Measurements from ENCODE around the gene BCLAF1.
A peak's percentile ranks its signal among the peaks of the same experiment; 100 is the strongest.
"Not testable (repeated sequence)": the region's sequence is repeated elsewhere in the genome, so short reads cannot be mapped to it uniquely, and the experiment has no call there.

The BCLAF1 gene

GRCh38 chr6:136309171-136309570, 19.5 kb upstream of the BCLAF1 start:
- DNase-seq, result no peak

- DNase-seq, result not testable (repeated sequence)
These were observed 18.8 kb upstream of the BCLAF1 start for GRCh38 chr6:136308469-136308868.

GRCh38 chr6:136307351-136307750, 17.7 kb upstream of the BCLAF1 start:
- DNase-seq, result no peak

GRCh38 chr6:136306466-136306865, 16.8 kb upstream of the BCLAF1 start:
- no peak for DNase-seq

GRCh38 chr6:136304410-136304809, 14.8 kb upstream of the BCLAF1 start:
- DNase-seq, result no peak

- no peak for DNase-seq
These were observed 13.9 kb upstream of the BCLAF1 start for GRCh38 chr6:136303516-136303915.

DNA sequence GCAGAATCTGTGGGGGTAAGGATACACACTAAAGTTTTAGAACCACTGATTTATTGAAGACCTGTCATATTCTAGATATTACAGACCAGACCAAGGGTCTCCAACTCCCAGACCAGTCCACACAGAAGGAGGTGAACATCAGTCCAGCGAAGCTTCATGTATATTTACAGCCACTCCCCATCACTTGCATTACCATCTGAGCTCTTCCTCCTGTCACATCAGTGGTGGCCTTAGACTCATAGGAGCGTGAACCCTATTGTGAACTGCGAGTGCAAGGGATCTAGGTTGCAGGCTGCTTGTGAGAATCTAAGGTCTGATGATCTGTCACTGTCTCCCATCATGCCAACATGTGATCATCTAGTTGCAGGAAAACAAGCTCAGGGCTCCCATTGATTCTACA, 5.0 kb upstream of the BCLAF1 start:
- no peak for DNase-seq

- peak; percentile 87 for DNase-seq
These were observed 864 bp upstream of the BCLAF1 start for GRCh38 chr6:136290410-136291010.

- peak; percentile 96 for DNase-seq
These were observed 393 bp downstream of the BCLAF1 start for GRCh38 chr6:136289327-136289578.

DNA sequence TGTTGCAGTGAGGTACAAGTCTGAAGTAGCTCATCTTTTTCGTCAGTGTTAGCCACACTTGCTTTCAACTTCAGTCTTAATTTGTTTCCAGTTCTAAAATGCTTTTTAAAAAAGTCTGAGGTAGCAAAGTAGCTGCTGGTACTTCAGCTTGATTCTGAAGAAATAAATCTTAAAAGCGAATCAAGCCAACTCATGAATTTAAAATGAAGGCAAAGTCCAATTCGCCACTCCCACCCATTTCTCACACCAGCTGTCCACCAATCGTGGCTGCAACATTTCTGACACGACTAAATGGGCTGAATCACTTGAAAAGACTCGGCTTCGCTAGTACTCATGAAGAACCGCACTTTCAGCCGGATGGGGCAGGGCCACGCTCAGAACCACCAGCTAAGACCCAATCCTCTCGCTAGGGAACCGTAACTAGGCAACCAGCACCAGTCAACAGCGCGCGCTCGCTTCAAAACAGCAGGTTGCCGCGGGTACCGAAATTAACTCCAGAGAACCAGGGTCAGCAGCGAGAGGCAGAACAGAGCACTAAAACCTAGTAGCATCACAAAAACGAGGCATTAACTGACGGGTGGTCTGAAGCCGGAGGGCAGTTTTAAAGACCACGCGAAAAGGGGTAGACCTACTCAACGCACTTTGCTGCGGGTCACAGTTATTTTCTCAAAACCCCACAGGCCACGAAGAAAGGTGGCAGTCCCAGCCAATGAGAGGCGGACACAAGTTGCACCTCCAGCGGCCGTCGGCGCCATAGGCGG, 900 bp downstream of the BCLAF1 start:
- DNase-seq, result peak; percentile 78

- no peak for DNase-seq
These were observed 4.7 kb downstream of the BCLAF1 start for GRCh38 chr6:136284909-136285308.

GRCh38 chr6:136282906-136283305, 6.7 kb downstream of the BCLAF1 start:
- no peak for DNase-seq

DNA sequence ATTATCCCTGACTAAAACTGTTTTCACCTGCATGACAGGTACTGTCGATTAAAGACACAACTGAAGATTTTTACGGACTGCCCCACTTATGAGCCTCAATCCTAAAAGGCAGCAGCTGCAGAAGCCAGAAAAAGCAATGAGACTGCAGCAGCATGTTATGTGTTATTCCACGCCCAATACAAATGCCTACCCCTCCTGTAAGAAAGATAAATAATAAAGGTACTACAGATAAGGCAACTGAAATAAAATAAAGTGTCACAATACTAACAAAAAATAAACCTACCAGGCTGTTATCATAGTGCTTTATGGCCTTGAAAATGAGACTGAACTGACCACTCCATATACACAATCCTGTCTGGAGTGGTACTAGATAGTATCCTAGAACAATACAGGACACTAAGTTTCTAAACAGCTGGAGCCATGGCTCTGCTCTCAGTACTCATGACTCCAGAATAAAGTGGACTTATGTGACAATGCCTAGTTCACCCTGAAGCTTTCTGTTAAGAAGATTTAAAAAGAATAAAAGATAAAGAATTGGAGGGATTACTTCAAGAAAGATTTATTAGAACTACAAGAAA, 9.5 kb downstream of the BCLAF1 start:
- DNase-seq, result no peak

DNA sequence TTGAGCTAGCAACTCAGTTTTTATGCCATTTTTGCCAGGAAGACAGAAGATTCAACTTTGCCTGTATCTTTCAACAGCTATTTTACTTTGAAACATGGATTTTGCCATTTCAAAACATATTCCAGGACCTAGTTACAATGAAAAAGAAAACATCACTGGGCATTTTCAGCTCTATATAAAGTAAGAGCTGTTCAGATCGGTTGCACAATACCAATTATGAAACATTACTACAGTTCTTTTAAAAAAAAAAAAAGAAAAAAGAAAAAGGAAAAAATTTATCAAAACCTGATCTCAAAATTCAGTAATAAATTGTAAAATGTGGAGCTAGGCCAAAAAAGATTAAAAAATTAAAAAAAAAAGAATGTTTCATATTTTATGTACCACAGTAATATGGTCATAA, 15.6 kb downstream of the BCLAF1 start:
- no peak for DNase-seq

GRCh38 chr6:136265101-136265500, 24.5 kb downstream of the BCLAF1 start:
- DNase-seq, result no peak

DNA sequence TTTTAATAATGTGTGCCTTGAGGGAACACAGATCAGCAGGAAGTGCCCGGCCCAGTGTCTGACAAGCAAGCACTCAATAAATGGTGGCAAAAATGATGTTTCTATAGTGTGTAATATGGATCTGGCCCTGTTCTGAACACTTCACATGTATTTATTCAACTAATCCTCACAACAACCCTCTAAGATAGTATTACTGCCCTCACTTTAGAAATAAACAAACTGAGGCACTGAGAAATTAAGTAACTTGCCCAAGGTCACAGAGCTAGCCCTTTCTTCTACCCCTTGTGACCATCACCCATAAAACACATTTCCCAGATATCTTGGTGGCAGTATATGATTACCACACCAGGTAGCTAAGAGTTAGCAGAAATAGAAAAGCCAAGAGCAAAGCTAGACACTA, 26.7 kb downstream of the BCLAF1 start:
- DNase-seq, result no peak

GRCh38 chr6:136254851-136255466, 34.7 kb downstream of the BCLAF1 start:
- DNase-seq, result peak; percentile 19

DNA sequence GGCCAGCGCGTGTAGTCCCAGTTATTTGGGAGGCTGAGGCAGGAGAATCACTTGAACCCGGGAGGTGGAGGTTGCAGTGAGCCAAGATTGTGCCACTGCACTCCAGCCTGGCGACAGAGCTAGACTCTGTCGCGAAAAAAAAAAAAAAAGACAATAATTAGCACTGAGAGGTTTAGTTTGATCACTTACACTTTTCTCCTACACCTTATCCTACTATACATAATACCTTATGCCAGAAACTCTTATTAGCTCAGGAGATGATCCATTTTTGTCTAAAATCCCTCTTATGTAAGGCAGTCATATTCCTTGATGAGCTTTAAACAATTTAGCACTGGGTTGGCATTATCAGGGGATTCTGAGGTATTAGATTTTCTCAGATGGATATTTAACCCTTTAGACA, 35.9 kb downstream of the BCLAF1 start:
- DNase-seq, result peak; percentile 31

GRCh38 chr6:136252441-136252840, 37.2 kb downstream of the BCLAF1 start:
- DNase-seq, result no peak

- no peak for DNase-seq
These were observed 38.3 kb downstream of the BCLAF1 start for GRCh38 chr6:136251394-136251793.

- no peak for DNase-seq
These were observed 39.0 kb downstream of the BCLAF1 start for GRCh38 chr6:136250686-136251008.

- DNase-seq, result peak; percentile 99
These were observed 39.6 kb downstream of the BCLAF1 start, which contains the start of gene MTFR2 for GRCh38 chr6:136249811-136250685. MTFR2 (minus strand) TSS chr6:136250311; CDS start chr6:136249099, 1,212 bp downstream.

- DNase-seq, result no peak
These were observed 40.3 kb downstream of the BCLAF1 start for GRCh38 chr6:136249336-136249735.
